GM18526 (cell line): ENCODE measurements around the gene SPACA1.

Experiments
- POLR2A ChIP-seq: IDR thresholded peaks from 3 replicates; pipeline ENCODE4 v1.6.1; 2011; ENCODE audit not compliant: insufficient read length; ENCODE audit errors: extremely low read depth

SPACA1 gene

GRCh38 chr6:88047510-88048150, at the start of gene SPACA1:
Gene SPACA1, plus strand, starts transcription at chr6:88047841. Its CDS starts 65 bp downstream, at chr6:88047906.
- no peak for TF ChIP-seq POLR2A

GRCh38 chr6:88000713-88001112, 46.9 kb upstream of the SPACA1 start:
- no peak for TF ChIP-seq POLR2A

- TF ChIP-seq POLR2A: no peak
Observed at GRCh38 chr6:88004707-88005106, 42.9 kb upstream of the SPACA1 start.

GRCh38 chr6:88006557-88006956, 41.1 kb upstream of the SPACA1 start:
- no peak for TF ChIP-seq POLR2A

- TF ChIP-seq POLR2A: no peak
Observed at GRCh38 chr6:88008411-88008810, 39.2 kb upstream of the SPACA1 start.

GRCh38 chr6:88008831-88009231, 38.8 kb upstream of the SPACA1 start:
- no peak for TF ChIP-seq POLR2A

GRCh38 chr6:88013015-88013414, 34.6 kb upstream of the SPACA1 start:
- no peak for TF ChIP-seq POLR2A

GRCh38 chr6:88013554-88013953, 34.1 kb upstream of the SPACA1 start:
- no peak for TF ChIP-seq POLR2A

GRCh38 chr6:88020439-88020838, 27.2 kb upstream of the SPACA1 start:
- no peak for TF ChIP-seq POLR2A

GRCh38 chr6:88024696-88025095, 22.9 kb upstream of the SPACA1 start:
- TF ChIP-seq POLR2A: no peak

GRCh38 chr6:88031550-88031949, 16.1 kb upstream of the SPACA1 start:
- no peak for TF ChIP-seq POLR2A

GRCh38 chr6:88044530-88044929, 3.1 kb upstream of the SPACA1 start:
- TF ChIP-seq POLR2A: no peak

GRCh38 chr6:88045521-88046136, 2.0 kb upstream of the SPACA1 start:
- no peak for TF ChIP-seq POLR2A

GRCh38 chr6:88048578-88048977, 937 bp downstream of the SPACA1 start:
- no peak for TF ChIP-seq POLR2A

- no peak for TF ChIP-seq POLR2A
Observed at GRCh38 chr6:88050140-88050818, 2.6 kb downstream of the SPACA1 start.

GRCh38 chr6:88059191-88059590, 11.6 kb downstream of the SPACA1 start:
- TF ChIP-seq POLR2A: no peak
